OCI-LY7 (cell line): ENCODE data around the gene CARD10. TPM values are rescaled to one million over a fixed set of nuclear protein-coding genes. Genes with fewer than 3 reads are reported as not detected.

Source experiments
- BruUV-seq: library from RNA; stranded (reverse); fragments of 400-500 nt; replicated peaks from 2 replicates; lab custom pipeline; 2021; lab: Mats Ljungman, UMichigan
- CTCF ChIA-PET: fragments of 300-600 bp; sonication (Branson Sonifier 250); formaldehyde crosslinking; loops from one replicate; lab custom pipeline; 2022; ENCODE audit warnings: antibody characterized with exemption; ENCODE audit not compliant: unreplicated experiment; lab: Charles Lee
- POLR2A ChIA-PET: fragments of 300-600 bp; sonication (Branson Sonifier 250); formaldehyde crosslinking; loops from one replicate; lab custom pipeline; 2022; ENCODE audit warnings: antibody characterized with exemption; lab: Charles Lee
- DNase-seq: peaks from one replicate; pipeline ENCODE4 v3.0.0-alpha.2; 2015; ENCODE audit warnings: low spot score
- H2AFZ ChIP-seq: fragments of 200-600 bp; sonication (generic), shearing (Covaris generic); 2 replicates; pipeline ENCODE4 v1.6.1; 2014; ENCODE audit warnings: mild to moderate bottlenecking, antibody characterized with exemption, low read length, moderate library complexity
- H3K27ac ChIP-seq: fragments of 200-600 bp; sonication (generic); 2 replicates; pipeline ENCODE4 v1.5.1; 2014; ENCODE audit warnings: mixed run types, low read depth, mild to moderate bottlenecking, moderate library complexity, low read length, inconsistent platforms; ENCODE audit not compliant: poor library complexity, severe bottlenecking
- H3K36me3 ChIP-seq: fragments of 200-600 bp; sonication (generic); 2 replicates; pipeline ENCODE4 v1.6.1; 2014; ENCODE audit warnings: mild to moderate bottlenecking, antibody characterized with exemption, low read length, moderate library complexity, mixed read lengths; ENCODE audit not compliant: insufficient read depth
- H3K4me1 ChIP-seq: fragments of 200-600 bp; sonication (generic); 2 replicates; pipeline ENCODE4 v1.5.1; 2014; ENCODE audit warnings: mild to moderate bottlenecking, low read length; ENCODE audit not compliant: insufficient read depth, poor library complexity, severe bottlenecking
- H3K4me2 ChIP-seq: fragments of 200-600 bp; sonication (generic); 2 replicates; pipeline ENCODE4 v1.6.1; 2014; ENCODE audit warnings: mild to moderate bottlenecking, low read length
- H3K4me3 ChIP-seq: fragments of 200-600 bp; sonication (generic); 2 replicates; pipeline ENCODE4 v1.5.1; 2014; ENCODE audit warnings: mild to moderate bottlenecking, low read depth, low read length; ENCODE audit not compliant: poor library complexity, severe bottlenecking
- H3K79me2 ChIP-seq: fragments of 200-600 bp; sonication (generic); 2 replicates; pipeline ENCODE4 v1.6.1; 2016; ENCODE audit warnings: low read depth, mild to moderate bottlenecking, low read length, moderate library complexity, mixed read lengths; ENCODE audit not compliant: insufficient read depth
- H3K9me2 ChIP-seq: fragments of 200-600 bp; sonication (generic); 2 replicates; pipeline ENCODE4 v1.6.1; 2016; ENCODE audit warnings: mild to moderate bottlenecking, low read length, mixed read lengths; ENCODE audit not compliant: insufficient read depth
- H3K9me3 ChIP-seq: fragments of 200-600 bp; sonication (generic); 2 replicates; pipeline ENCODE4 v1.6.1; 2014; ENCODE audit warnings: mild to moderate bottlenecking, mixed run types, low read length, mixed read lengths
- H4K20me1 ChIP-seq: fragments of 200-600 bp; sonication (generic); 2 replicates; pipeline ENCODE4 v1.6.1; 2014; ENCODE audit warnings: mild to moderate bottlenecking, antibody characterized with exemption, low read length, moderate library complexity, mixed read lengths; ENCODE audit not compliant: insufficient read depth
- CTCF ChIP-seq: fragments of 200-600 bp; sonication (generic); conservative IDR thresholded peaks from 2 replicates; pipeline ENCODE4 v1.5.1; 2014; ENCODE audit warnings: mild to moderate bottlenecking, antibody characterized with exemption, low read length, moderate library complexity, mixed read lengths
- EZH2phosphoT487 ChIP-seq: fragments of 200-600 bp; sonication (generic); IDR thresholded peaks from 2 replicates; pipeline ENCODE4 v1.6.1; 2018; ENCODE audit warnings: low read depth, borderline replicate concordance, mild to moderate bottlenecking, mixed run types, antibody characterized with exemption, low read length, moderate library complexity, mixed read lengths
- intact Hi-C: fragments of 100-400 bp; cut with micrococcal nuclease; formaldehyde crosslinking; loops from one replicate; pipeline ENCODE4 v1.10.0; 2022; ENCODE audit not compliant: unreplicated experiment
- total RNA-seq, 2 experiments: library from RNA; depleted of rRNA in 1 of 2; stranded (reverse); fragments of >200 nt in 1 of 2; shearing (Covaris generic) in 1 of 2; gene quantifications; 2 replicates each; pipeline ENCODE4 v1.2.3, GENCODE V29; 2014 to 2022

The CARD10 gene
- total RNA-seq, 2 experiments from 2014 or later: 2.8 to 4.0 TPM

GRCh38 chr22:37497062-37497599 is 22.1 kb downstream of the CARD10 start:
- no peak overlapping the region for H3K4me2 ChIP-seq
- no TSS peak for BruUV-seq
- H3K4me1 ChIP-seq: peaks cover 36% of the 10 kb centered on the region
- no peak overlapping the region for H3K4me3 ChIP-seq
- no peaks in the 10 kb centered on the region for H3K9me3 ChIP-seq
- no peak overlapping the region for H2AFZ ChIP-seq
- TF ChIP-seq EZH2phosphoT487 (no peak), CTCF (no peak)
- H3K27ac ChIP-seq: no peak overlapping the region
- H4K20me1 ChIP-seq: no peaks in the 10 kb centered on the region
- no peaks in the 10 kb centered on the region for H3K9me2 ChIP-seq
- H3K36me3 ChIP-seq: no peaks in the 10 kb centered on the region
- no peaks in the 10 kb centered on the region for H3K79me2 ChIP-seq
- DNase-seq: no peak
- POLR2A ChIA-PET: no interaction called here
- intact Hi-C loops: loop anchor here (5.0 kb wide), 1 partner anchor 35 kb away; no protein-coding TSS in a partner anchor
- CTCF ChIA-PET: interaction anchor here (0.5 to 0.8 kb wide), 2 partner anchors 11 to 30 kb away, joined by 3 read pairs; partner anchors contain the start of gene MFNG

- DNase-seq: no peak
- H3K9me3 ChIP-seq: no peaks in the 10 kb centered on the region
- no peak overlapping the region for H3K4me2 ChIP-seq
- TF ChIP-seq CTCF (no peak), EZH2phosphoT487 (no peak)
- H3K4me1 ChIP-seq: peaks cover 41% of the 10 kb centered on the region
- no TSS peak for BruUV-seq
- no peaks in the 10 kb centered on the region for H3K9me2 ChIP-seq
- no peaks in the 10 kb centered on the region for H3K79me2 ChIP-seq
- CTCF ChIA-PET: interaction anchor here (0.6 to 1.6 kb wide), 3 partner anchors 11 to 1272 kb away, joined by 3 to 4 read pairs (median 3); partner anchors contain the start of gene MFNG
- H4K20me1 ChIP-seq: no peaks in the 10 kb centered on the region
- intact Hi-C loops: loop anchor here (5.0 kb wide), 1 partner anchor 34 kb away; no protein-coding TSS in a partner anchor
- no peak overlapping the region for H3K4me3 ChIP-seq
- POLR2A ChIA-PET: no interaction called here
- H2AFZ ChIP-seq: no peak overlapping the region
- H3K36me3 ChIP-seq: no peaks in the 10 kb centered on the region
- H3K27ac ChIP-seq: no peak overlapping the region
Measured at GRCh38 chr22:37496651-37497050, 22.6 kb downstream of the CARD10 start.

- no peak overlapping the region for H3K27ac ChIP-seq
- no TSS peak for BruUV-seq
- POLR2A ChIA-PET: no interaction called here
- no peak for DNase-seq
- CTCF ChIA-PET: interaction anchor here (1.6 kb wide), 1 partner anchor 21 kb away, joined by 7 read pairs; no protein-coding TSS in a partner anchor
- H3K4me2 ChIP-seq: peak overlapping the region; percentile 74; the same call in 1 of the 2 replicates
- intact Hi-C loops: no loop called here
- no peak overlapping the region for H2AFZ ChIP-seq
- no peaks in the 10 kb centered on the region for H4K20me1 ChIP-seq
- H3K4me1 ChIP-seq: peaks cover 43% of the 10 kb centered on the region
- no peaks in the 10 kb centered on the region for H3K36me3 ChIP-seq
- no peaks in the 10 kb centered on the region for H3K9me2 ChIP-seq
- H3K9me3 ChIP-seq: no peaks in the 10 kb centered on the region
- H3K4me3 ChIP-seq: no peak overlapping the region
- no peaks in the 10 kb centered on the region for H3K79me2 ChIP-seq
- TF ChIP-seq EZH2phosphoT487 (no peak), CTCF (no peak)
Measured at GRCh38 chr22:37493979-37494378, 25.2 kb downstream of the CARD10 start.
